ENCODE data around the gene HOXA4.

HOXA4 gene

DNA sequence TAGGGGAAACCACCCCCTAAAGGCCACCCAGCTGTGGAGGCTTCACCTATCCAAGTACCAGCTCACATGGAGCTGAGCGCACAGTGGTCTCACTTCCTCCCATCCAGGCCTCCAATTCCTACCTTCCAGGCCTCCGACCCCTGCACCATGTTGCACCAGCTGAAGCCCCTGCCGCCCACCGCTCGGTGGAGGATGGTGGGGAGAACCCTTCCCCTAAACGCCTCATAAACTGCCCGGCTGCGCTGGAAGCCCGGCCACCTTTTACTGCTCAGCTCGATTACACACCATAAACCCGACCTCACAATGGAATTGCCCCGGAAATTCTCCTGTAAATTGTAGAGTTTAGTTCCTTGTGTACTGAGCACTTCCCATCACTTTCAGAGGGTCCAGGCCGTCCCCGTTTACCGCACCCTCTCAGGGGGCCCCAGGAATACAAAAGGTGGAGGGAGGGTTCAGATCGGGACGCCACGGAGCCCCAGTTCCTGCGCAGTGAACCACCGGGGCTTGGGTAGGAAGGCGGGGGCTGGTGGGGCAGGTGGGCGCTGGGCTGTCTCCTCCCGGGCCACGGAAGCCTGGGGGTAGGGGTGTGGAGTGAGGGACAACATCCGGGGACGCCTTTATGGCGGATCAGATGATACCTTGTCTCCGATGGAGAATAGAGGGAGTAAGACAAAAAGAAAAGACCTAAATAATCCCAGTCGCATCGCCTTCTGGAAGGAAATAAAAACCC lies 27.3 kb upstream of the HOXA4 start:
- no peak for DNase-seq

DNA sequence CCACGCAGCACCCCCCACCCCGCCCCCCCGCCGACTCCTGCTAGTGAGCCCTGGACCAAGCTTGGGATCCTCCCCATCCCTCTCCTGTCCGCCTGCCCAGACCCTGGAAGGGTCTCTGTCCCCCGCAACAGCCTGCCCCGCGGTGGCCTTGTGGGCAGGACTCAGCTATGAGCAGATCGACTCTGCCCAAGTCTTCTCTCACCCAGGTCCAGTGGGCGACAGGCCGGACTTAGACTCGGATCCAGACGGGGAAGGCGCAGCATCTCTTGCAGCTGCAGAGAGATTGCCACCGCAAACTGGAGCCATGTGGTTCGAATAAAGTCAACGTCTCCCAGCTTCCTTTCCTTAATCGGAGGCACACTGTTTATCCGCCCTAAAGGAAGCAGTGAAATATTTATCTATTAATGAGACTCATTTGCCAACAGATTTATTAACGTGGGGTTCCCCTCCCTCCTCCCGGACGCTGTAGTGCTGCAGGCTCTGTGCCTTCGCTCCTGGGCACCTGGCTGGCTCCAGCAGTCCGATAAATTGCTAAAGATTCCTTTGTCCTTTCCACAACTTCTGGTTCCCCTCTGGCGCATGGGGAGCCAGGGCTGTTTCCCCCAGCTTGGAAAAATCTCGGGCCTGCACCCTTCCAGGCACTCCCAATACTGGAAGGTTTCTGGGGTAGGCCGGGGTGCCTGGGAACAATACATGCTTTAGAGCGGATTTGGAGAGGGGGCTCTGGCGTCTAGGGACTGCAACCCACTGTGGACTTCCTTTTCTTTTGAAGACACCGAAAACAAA lies 26.6 kb upstream of the HOXA4 start:
- no peak for DNase-seq

GRCh38 chr7:27156508-27156898 lies 25.9 kb upstream of the HOXA4 start, which contains the start of gene HOXA7:
Gene HOXA7 (minus strand): TSS chr7:27156675. CDS start chr7:27156545, 130 bp downstream.
- DNase-seq: peak; percentile 30 to 46

GRCh38 chr7:27155816-27156507 lies 25.4 kb upstream of the HOXA4 start:
- DNase-seq: no peak

- DNase-seq: no peak
These were observed 24.6 kb upstream of the HOXA4 start for GRCh38 chr7:27154901-27155815.

DNA sequence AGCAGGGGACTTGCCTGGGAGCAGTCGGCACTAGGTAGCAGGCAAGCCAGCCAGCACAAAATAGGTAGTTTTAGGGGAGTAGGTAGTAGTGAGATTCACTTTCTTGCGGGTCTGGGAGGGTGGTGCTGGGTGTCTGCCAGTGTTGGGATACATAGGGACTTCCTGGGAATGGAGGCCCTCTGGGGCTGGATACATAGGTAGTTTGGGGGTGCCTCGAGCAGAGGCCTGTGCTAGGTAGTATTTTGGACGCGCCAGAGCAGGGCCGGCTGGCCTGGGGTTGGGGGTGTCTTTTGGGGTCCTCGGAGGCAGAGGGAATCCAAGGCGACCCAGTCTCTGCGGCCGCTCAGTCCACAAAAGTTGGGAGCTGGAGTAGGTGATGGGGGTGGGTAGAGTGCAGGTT lies 23.8 kb upstream of the HOXA4 start:
- DNase-seq: no peak

DNA sequence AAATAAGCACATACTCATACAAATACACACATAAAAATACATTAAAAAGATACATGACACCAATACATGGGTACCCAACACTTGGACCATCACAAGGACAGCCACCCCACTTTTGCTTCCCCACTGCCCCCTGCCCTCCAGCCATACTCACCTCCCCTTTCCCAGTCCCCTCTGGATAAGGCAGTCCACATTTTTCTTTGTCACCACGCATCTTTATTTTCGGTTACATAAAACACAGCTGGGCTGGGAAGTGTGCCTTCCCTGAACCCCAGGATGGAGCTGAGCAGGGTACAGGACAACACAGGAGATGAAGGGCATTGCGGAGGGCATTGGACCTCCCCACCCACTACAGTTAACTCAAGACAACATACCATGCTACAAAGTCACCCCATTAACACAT lies 23.0 kb upstream of the HOXA4 start:
- DNase-seq: no peak

GRCh38 chr7:27152816-27153442 lies 22.4 kb upstream of the HOXA4 start:
- no peak for DNase-seq

- no peak for DNase-seq
These were observed 21.6 kb upstream of the HOXA4 start, which contains the start of gene HOXA3 for GRCh38 chr7:27151931-27152815. Gene HOXA3 (minus strand): TSS chr7:27152583. CDS start chr7:27110640, 41,943 bp downstream.

DNA sequence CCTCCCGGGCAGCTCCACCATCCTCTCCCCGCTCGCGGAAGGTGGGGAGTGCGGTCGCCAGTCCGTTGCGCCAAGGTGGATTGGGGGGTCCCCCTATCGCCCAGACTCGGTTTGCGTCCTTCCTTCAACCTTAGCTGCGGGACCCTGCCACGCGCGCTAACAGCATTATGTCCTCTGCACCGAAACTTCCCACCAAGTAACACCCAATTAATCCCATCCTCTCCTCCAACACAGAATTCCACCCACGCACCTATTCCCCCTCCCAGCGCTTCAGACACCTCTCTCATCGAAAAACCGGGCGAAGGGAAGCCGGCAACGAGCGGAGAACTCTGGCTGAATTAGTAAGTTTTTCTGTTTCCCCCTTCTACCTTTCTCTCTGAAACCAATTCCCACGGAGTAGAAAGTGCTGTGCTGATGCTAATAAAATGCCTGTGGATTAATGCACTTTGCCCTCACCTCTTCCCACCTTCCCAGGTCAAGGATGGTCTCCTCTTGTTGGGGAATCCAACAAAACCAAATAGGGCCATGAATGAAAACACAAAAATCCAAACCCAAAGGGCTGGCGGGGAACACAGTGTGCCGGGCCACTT lies 20.9 kb upstream of the HOXA4 start:
- no peak for DNase-seq

DNA sequence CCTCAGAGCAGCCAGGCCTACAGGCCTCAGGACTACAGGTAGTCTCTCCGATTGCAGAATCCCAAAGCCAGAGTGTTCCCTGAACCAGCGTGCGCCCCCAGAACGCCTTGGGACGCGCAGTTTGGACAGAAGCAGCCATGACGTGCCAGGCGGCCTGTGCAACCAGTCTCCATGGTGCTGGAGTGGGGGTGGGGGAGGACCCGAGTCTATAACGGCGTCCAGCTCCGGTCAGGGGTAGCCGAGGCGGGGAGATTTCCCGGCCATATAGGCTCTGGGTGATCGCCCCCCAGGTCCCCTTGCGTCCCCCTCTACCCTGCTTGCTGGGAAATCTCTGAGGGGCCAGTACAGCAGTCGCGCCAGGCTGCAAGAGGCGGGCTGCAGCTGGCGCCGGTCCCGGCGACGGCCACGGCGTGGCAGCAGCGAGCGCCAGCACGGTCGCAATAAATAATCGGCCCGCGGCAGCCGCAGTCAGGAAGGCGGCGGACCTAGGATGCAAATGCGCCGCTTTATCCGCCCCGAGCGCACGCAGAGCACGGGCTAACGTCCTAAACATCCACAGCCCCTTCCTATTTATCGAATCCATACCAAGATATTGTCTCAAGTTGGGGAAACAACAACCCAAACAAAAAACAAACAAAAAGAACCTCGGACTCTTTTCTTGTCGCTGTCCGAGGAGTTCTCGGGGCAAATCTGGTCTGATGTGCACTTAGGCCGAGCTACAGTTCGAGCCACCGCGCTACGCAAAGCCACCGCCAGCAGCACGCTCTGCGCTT lies 20.2 kb upstream of the HOXA4 start:
- DNase-seq: peak; percentile 67 to 83

DNA sequence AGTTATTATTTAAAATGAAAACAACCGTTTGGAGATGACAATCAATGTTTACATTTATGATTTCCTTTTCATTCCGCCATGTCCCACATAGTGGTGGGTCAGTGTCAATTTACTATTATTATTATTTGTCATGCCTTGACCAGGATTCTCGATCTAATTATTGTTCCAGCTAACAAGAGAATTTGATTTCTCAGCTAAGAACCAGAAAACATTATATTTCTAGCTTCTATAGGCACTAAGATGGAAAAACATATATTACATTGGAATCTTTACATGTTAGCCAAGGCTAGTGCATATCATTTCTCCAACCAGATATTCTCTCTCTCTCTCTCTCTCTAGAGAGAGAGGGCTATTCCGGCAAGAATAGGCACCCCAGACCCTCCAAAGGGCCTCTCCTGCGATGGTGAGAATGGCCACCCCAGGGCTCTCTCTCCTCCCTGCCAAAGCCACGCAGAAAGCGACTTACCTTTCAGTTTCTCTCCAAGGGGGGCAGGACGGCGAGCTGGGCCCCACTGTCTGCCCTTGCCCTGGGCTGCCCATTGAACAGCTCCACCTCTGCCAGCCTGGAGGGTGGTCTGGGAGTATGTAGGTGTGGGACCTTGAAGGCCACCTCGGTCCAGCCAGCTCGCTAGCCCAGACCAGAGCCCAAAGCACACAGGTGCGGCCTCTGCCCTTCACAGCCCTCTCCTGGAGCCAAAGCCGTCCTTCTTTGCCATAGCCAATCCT lies 19.4 kb upstream of the HOXA4 start:
- peak in 1 of 2 experiments; percentile 39 for DNase-seq

DNA sequence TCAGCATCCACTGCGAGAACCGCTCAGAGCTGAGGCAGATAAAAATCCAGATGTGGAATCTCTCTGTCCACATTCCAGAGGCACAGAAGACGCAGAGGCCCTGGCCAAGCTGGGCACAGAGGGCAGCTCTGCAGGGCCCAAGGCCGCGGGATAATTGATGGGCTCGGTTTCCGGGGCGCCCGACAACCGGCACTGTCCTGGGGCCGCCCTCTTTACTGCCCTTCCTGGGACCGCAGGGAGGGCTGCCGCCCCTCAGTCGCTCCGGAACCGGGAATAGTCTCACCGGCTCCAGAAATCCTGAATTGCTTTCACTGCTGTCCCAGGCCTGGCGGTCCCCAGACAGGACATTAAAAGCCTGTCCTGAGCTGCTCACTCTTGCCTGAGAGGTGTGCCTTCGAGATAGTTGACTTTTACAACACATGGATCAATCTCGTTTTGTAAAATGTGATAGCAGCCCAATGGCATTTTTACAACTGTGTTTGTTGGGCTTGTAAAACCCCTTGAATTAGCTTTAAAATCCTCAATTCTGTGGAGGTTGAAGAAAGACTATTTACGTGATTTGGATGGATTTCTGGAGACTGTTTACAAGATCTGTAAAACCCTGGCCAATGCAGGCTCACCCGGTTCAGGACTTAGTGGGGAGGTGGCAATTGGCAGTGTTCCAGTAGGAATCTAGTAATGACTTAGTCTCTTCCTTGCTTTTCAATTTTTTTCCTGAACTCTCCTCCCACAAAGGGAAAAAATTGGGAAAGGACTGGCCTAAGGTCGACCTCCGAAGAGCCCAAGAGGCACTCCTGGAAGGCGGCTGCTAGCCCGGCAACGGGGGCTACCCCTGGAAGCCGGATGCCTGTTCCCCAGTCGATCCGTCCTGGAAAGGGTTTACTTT lies 18.4 kb upstream of the HOXA4 start:
- peak in 1 of 2 experiments; percentile 47 for DNase-seq

DNA sequence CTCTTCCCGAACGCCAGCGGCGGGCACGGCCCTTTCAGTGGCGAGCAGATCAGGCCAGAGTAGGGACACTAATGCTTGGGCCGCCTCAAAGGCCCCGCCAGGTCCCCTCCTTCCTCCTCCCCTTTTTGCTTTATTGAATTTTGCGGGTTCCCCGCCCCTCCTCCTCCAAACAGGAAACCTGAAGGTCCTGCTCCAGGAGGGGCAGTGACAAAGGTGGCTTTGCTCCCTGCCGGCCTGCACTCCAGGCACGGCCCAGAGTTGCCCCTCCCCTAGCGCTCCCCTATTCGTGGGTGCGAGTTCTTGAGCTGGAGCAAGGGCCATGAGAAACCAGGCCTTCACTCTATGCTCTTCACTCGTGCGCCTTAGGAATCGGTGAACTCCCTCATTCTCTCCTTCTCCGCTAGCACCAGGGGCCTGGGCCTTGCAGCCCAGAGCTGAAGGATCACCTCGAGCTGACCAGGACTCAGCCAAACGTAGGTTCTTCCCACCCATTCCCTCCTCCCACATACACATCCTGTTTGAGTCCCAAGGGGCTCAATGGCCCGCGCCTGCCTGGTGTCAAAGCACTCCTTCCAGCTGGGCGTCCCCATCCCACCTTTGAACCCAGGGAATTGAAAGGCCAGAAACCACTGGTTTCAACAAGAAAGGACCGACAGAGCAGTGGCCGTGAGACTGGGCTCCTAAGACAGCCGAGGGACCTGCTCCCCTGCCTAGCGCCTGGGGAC lies 17.6 kb upstream of the HOXA4 start:
- DNase-seq: peak in 1 of 2 experiments; percentile 37

GRCh38 chr7:27147199-27148030 lies 16.9 kb upstream of the HOXA4 start, which contains the start of gene HOXA6:
Gene HOXA6 (minus strand): TSS chr7:27147774. CDS start chr7:27147749, 25 bp downstream.
- DNase-seq: peak in 1 of 2 experiments; percentile 37

Data from NCI-H187 (cell line).